ENCODE data around the gene C3orf20.

Gene C3orf20

GRCh38 chr3:14816359-14816758, 141.4 kb downstream of the C3orf20 start:
- no peak for DNase-seq (ENCODE audit: low read depth)

DNA sequence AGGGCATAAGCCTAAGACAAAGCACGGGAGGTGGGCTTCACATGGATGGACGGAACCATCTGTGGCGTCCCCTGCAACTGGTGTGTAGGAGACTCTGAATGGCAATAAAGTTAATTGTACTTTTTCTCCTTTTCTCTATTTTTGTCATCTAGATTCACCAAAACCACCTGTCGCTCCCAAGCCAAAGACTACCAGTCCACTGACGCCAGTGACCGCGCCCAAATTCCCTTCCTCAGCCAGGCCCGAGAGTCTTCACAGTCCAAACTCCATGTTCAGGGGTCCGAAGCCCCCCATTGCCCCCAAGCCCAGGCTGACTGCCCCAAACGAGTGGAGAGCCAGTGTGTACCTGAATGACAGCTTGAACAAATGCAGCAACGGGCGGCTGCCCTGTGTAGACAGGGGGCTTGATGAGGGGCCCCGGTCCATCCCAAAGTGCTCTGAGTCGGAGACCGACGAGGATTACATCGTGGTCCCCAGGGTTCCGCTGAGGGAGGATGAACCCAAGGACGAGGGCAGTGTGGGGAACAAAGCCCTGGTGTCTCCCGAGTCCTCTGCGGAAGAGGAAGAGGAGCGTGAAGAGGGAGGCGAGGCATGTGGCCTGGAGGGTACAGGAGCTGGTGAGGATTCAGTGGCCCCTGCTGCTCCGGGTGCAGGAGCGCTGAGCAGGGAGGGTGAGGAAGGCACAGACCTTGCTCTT, 144.0 kb downstream of the C3orf20 start, which contains the start of gene FGD5:
Gene FGD5 (plus strand): TSS at position 159 of the 697 bp plus-strand sequence. CDS start 110 bp downstream, at position 269.
- no peak for DNase-seq (ENCODE audit: low read depth)

- DNase-seq (ENCODE audit: low read depth) = no peak
These were observed 144.7 kb downstream of the C3orf20 start for GRCh38 chr3:14819671-14820070.

DNA sequence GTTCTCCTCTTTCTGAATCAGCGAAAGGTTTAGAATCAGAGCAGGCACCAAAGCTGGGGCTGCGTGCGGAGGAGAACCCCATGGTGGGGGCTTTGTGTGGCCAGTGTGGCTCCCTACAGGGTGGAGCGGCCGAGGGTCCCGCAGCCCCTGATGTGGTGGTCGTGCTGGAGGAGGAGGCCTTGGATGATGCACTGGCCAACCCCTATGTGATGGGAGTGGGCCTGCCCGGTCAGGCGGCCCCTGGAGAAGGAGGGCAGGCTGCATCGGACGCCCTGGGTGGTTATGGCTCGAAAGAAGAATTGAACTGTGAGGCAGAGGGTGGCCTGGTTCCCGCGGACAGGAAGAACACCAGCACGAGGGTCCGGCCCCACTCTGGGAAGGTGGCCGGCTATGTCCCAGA, 145.2 kb downstream of the C3orf20 start:
- DNase-seq (ENCODE audit: low read depth) = no peak

DNA sequence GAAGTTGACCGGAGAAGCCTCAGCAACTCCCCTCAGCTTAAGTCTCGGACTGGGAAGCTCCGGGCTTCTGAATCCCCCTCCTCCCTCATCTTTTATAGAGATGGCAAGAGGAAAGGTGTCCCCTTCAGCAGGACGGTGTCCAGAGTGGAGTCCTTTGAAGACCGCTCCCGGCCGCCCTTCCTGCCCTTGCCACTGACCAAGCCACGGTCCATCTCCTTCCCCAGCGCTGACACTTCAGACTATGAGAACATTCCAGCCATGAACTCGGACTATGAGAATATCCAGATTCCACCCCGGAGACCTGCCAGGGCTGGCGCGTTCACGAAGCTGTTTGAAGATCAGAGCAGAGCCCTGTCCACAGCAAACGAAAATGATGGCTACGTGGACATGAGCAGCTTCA, 146.2 kb downstream of the C3orf20 start:
- DNase-seq (ENCODE audit: low read depth) = no peak

DNA sequence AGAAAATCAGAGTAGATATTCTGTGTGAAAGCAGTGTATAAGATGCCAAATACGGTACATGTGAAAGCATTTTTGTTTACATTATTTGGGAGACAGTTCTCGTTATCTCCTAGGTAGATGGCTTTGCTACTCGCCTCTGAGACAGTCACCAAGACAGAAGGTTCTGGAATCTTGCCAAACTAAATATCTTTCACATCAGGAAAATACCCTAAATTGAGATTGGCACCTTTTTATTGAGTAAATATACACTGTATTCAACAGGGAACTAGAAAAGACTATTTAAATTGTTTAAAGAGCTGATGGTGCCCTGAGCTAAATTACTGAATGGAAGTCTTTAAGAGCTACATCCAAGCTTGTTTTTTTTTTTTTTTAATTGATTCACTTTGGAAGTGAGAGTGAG, 147.2 kb downstream of the C3orf20 start:
- DNase-seq (ENCODE audit: low read depth) = no peak
